Measurements from ENCODE around the gene TRIB2. TPM values are rescaled to one million over a fixed set of nuclear protein-coding genes. Genes with fewer than 3 reads are reported as not detected.

The TRIB2 gene
- polyA plus RNA-seq, 3 donors, result 0.29 to 2.6 (median 0.51) TPM

DNA sequence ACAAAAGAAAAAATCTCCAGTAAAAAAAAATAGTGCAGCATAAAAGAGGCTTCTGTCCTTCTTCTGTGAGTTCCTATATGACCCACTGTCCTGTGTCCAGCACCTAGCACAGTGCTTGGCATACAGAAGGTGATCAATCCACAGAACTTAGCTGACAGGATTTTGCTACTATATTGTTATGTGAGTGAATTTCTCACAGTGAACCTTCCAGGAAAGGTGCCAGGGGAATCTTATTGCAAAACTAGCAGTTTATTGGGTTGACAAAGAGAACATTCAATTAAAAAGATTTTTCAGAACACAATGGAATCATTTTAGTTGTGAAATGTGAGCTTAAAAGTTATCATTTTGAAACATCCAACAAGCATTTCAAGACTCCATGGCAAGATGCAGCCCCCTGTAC lies 12.4 kb upstream of the TRIB2 start:
- Histone ChIP-seq H3K9ac (ENCODE audit: insufficient read depth, low read length, poor library complexity, severe bottlenecking) (no peak overlapping the region), H3K4me1 (ENCODE audit: control insufficient read depth in 1 of 2, insufficient read depth in 2 of 2, low read length in 2 of 2) (no peaks in the 10 kb centered on the region), H3K4me2 (replicated peaks; ENCODE audit: extremely low read depth, low read length, poor library complexity, severe bottlenecking) (no peak overlapping the region), H3K9me3 (replicated peaks in 1 of 2; ENCODE audit: control insufficient read depth in 1 of 2, insufficient read depth in 1 of 2, low read length in 2 of 2) (no peaks in the 10 kb centered on the region), H3K4me3 (replicated peaks in 1 of 3; ENCODE audit: low read depth in 2 of 3, low read length in 3 of 3) (no peak overlapping the region), H3K27ac (ENCODE audit: low read depth in 1 of 2, low read length in 2 of 2) (no peak overlapping the region), H2AFZ (ENCODE audit: insufficient read depth, low read depth, low read length, poor library complexity, severe bottlenecking) (no peak overlapping the region), H3K79me2 (ENCODE audit: insufficient read depth, low read length) (no peaks in the 10 kb centered on the region), H3K36me3 (replicated peaks in 1 of 2; ENCODE audit: control insufficient read depth in 1 of 2, insufficient read depth in 2 of 2, low read length in 2 of 2) (no peaks in the 10 kb centered on the region), H3K27me3 (ENCODE audit: control insufficient read depth in 2 of 2, insufficient read depth in 2 of 2, low read length in 2 of 2) (peaks cover 6 to 8% of the 10 kb centered on the region in 2 donors), H4K20me1 (ENCODE audit: insufficient read depth, low read length) (no peaks in the 10 kb centered on the region)
- H3K4me3 Mint-ChIP-seq, result no peak overlapping the region
- no peak for DNase-seq
- TF ChIP-seq, protein P1, sequence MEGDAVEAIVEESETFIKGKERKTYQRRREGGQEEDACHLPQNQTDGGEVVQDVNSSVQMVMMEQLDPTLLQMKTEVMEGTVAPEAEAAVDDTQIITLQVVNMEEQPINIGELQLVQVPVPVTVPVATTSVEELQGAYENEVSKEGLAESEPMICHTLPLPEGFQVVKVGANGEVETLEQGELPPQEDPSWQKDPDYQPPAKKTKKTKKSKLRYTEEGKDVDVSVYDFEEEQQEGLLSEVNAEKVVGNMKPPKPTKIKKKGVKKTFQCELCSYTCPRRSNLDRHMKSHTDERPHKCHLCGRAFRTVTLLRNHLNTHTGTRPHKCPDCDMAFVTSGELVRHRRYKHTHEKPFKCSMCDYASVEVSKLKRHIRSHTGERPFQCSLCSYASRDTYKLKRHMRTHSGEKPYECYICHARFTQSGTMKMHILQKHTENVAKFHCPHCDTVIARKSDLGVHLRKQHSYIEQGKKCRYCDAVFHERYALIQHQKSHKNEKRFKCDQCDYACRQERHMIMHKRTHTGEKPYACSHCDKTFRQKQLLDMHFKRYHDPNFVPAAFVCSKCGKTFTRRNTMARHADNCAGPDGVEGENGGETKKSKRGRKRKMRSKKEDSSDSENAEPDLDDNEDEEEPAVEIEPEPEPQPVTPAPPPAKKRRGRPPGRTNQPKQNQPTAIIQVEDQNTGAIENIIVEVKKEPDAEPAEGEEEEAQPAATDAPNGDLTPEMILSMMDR (IDR thresholded peaks at IDR 0.05), result no peak
- peaks cover 0 to 9% (median 1%) of the 10 kb centered on the region in 7 donors for H3K9me3 Mint-ChIP-seq
- intact Hi-C loops (cut with micrococcal nuclease), result no loop called here
- peaks cover 4 to 16% (median 10%) of the 10 kb centered on the region in 3 donors for H3K27me3 Mint-ChIP-seq (ENCODE audit: low read depth in 3 of 3)
- H3K27ac Mint-ChIP-seq, result no peak overlapping the region
- no peaks in the 10 kb centered on the region for H3K36me3 Mint-ChIP-seq
- H3K4me1 Mint-ChIP-seq, result no peaks in the 10 kb centered on the region

DNA sequence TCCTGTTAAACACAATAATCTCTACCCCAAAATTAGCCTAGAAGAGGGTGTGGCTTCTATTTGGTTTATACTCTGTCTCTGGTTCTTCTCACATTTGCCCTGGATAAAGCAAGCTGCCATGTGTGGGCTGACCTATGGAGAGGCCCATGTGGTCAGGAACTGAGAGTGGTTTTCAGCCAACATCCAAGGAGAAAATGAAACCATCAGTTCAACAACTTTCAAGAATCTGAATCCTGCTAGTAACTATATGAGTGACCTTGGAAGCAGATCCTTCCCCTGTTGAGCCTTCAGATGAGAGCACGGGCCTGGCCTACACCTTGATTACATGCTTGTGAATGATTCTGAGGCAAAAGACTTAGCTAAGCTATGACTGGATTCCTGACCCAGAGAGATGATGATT lies 11.5 kb upstream of the TRIB2 start:
- peaks cover 0 to 9% (median 1%) of the 10 kb centered on the region in 7 donors for H3K9me3 Mint-ChIP-seq
- H3K4me3 ChIP-seq (replicated peaks in 1 of 3; ENCODE audit: low read depth in 2 of 3, low read length in 3 of 3), result no peak overlapping the region
- WGBS (ENCODE audit: insufficient coverage), result 100% methylated on average over 1 of the region's 1 CpG
- no peak overlapping the region for H2AFZ ChIP-seq (ENCODE audit: insufficient read depth, low read depth, low read length, poor library complexity, severe bottlenecking)
- no peaks in the 10 kb centered on the region for H3K4me1 Mint-ChIP-seq
- H3K27me3 ChIP-seq (ENCODE audit: control insufficient read depth in 2 of 2, insufficient read depth in 2 of 2, low read length in 2 of 2), result peaks cover 4 to 6% of the 10 kb centered on the region in 2 donors
- no peak overlapping the region for H3K27ac Mint-ChIP-seq
- no peak overlapping the region for H3K4me2 ChIP-seq (replicated peaks; ENCODE audit: extremely low read depth, low read length, poor library complexity, severe bottlenecking)
- H3K9ac ChIP-seq (ENCODE audit: insufficient read depth, low read length, poor library complexity, severe bottlenecking), result no peak overlapping the region
- DNase-seq, result no peak
- no peak overlapping the region for H3K27ac ChIP-seq (ENCODE audit: low read depth in 1 of 2, low read length in 2 of 2)
- H3K36me3 Mint-ChIP-seq, result no peaks in the 10 kb centered on the region
- no peaks in the 10 kb centered on the region for H3K9me3 ChIP-seq (replicated peaks in 1 of 2; ENCODE audit: control insufficient read depth in 1 of 2, insufficient read depth in 1 of 2, low read length in 2 of 2)
- peaks cover 4 to 13% (median 8%) of the 10 kb centered on the region in 3 donors for H3K27me3 Mint-ChIP-seq (ENCODE audit: low read depth in 3 of 3)
- TF ChIP-seq, protein P1 (IDR thresholded peaks at IDR 0.05), result no peak
- no peaks in the 10 kb centered on the region for H3K36me3 ChIP-seq (replicated peaks in 1 of 2; ENCODE audit: control insufficient read depth in 1 of 2, insufficient read depth in 2 of 2, low read length in 2 of 2)
- no peaks in the 10 kb centered on the region for H4K20me1 ChIP-seq (ENCODE audit: insufficient read depth, low read length)
- no peaks in the 10 kb centered on the region for H3K4me1 ChIP-seq (ENCODE audit: control insufficient read depth in 1 of 2, insufficient read depth in 2 of 2, low read length in 2 of 2)
- no peak overlapping the region for H3K4me3 Mint-ChIP-seq
- intact Hi-C loops (cut with micrococcal nuclease), result no loop called here
- no peaks in the 10 kb centered on the region for H3K79me2 ChIP-seq (ENCODE audit: insufficient read depth, low read length)
